ENCODE results near the gene PRDM12.

The PRDM12 gene

DNA sequence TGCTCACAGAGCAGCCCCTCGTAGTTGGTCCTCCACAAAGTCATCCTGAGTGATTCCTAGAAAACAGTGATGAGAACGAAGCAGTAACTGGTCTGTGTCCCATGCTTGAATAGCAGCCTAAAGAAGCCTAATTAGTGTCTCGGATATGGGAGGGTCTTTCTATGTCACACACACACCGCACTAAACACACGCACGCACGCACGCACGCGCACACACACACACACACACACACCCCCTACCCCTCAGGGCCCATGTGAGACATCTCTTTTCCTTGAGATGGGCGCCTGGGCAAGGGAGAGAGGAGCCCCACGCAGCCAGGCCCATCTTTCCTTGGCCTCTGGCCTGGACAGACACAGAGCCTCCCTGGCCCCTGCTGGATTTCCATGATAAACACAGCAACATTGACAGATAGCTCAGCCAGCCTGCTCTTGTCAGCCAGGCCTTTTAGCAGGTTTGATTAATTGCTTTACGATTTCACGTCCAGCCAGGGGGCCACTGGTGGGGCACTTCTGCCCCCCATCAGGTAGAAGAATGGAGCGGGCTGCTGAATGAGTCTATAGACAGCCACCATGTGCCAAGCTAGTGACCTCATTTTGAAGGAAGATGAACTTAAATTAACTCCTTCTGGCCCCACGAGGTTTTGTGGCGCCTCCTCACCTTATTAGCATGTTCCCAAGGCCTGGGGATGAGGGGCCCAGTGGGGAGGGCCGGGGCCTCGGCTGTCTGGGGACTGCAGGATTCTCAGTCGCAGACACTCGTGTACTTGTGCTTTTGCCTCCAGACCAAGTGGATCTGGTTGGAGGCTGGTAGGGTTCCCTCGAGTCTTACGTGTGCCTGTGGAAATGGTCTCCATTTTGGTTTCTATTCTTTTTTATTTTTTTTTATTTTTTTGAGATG, 36.2 kb upstream of the PRDM12 start:
- DNase-seq (ENCODE audit: low read depth): no peak
- no peak overlapping the region for H3K4me3 ChIP-seq (ENCODE audit: control insufficient read depth, low read depth, low read length)
- TF ChIP-seq, protein P1, sequence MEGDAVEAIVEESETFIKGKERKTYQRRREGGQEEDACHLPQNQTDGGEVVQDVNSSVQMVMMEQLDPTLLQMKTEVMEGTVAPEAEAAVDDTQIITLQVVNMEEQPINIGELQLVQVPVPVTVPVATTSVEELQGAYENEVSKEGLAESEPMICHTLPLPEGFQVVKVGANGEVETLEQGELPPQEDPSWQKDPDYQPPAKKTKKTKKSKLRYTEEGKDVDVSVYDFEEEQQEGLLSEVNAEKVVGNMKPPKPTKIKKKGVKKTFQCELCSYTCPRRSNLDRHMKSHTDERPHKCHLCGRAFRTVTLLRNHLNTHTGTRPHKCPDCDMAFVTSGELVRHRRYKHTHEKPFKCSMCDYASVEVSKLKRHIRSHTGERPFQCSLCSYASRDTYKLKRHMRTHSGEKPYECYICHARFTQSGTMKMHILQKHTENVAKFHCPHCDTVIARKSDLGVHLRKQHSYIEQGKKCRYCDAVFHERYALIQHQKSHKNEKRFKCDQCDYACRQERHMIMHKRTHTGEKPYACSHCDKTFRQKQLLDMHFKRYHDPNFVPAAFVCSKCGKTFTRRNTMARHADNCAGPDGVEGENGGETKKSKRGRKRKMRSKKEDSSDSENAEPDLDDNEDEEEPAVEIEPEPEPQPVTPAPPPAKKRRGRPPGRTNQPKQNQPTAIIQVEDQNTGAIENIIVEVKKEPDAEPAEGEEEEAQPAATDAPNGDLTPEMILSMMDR (IDR thresholded peaks at IDR 0.05; ENCODE audit: control insufficient read depth, insufficient read depth, low read depth, low read length, missing control alignments): no peak

GRCh38 chr9:130629443-130630070, 34.8 kb upstream of the PRDM12 start:
- no peak for DNase-seq (ENCODE audit: low read depth)
- no peak overlapping the region for H3K4me3 ChIP-seq (ENCODE audit: control insufficient read depth, low read depth, low read length)
- TF ChIP-seq, protein P1 (IDR thresholded peaks at IDR 0.05; ENCODE audit: control insufficient read depth, insufficient read depth, low read depth, low read length, missing control alignments): no peak

- H3K4me3 ChIP-seq (ENCODE audit: control insufficient read depth, low read depth, low read length): no peak overlapping the region
- DNase-seq (ENCODE audit: low read depth): no peak
- TF ChIP-seq, protein P1 (IDR thresholded peaks at IDR 0.05; ENCODE audit: control insufficient read depth, insufficient read depth, low read depth, low read length, missing control alignments): no peak
Observed at GRCh38 chr9:130630071-130630450, 34.3 kb upstream of the PRDM12 start.

GRCh38 chr9:130630506-130631330, 33.7 kb upstream of the PRDM12 start:
- no peak for DNase-seq (ENCODE audit: low read depth)
- TF ChIP-seq, protein P1 (IDR thresholded peaks at IDR 0.05; ENCODE audit: control insufficient read depth, insufficient read depth, low read depth, low read length, missing control alignments): no peak
- no peak overlapping the region for H3K4me3 ChIP-seq (ENCODE audit: control insufficient read depth, low read depth, low read length)

DNA sequence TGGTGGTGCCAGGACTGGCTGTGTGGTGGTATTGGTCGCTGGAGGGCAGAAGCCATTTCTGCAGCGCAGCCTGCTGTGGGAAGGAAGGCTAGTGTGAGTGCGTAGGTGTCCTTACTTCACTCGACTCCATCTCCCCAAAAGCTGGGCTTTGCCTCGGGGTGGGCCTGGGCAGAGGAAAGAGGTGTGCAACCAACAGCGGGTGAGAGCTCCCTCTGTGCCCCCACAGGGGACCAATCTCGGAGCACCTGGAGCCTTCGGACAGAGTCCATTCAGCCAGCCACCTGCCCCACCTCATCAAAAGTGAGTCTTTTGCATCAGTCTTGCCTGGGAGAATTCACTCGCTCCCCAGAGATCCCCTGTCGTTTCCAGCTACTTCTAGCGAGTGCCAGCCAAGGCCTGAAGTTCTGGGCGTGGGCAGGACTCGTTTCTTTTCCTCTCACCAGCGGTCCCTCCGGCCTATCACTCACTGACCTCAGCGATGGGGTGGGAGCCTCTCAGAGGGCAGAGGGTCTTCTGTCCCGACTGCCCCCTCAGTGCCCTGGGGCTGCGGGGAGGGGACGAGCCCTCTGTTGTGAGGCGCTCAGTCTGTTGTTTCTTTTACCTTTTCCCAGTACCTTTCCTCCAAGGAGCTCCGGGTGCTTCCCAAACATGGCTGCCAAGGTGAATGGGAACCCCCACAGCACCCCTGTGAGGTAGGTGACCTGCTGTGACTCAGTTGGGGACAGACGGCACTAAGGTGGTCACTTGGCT, 32.9 kb upstream of the PRDM12 start:
- DNase-seq (ENCODE audit: low read depth): no peak
- no peak overlapping the region for H3K4me3 ChIP-seq (ENCODE audit: control insufficient read depth, low read depth, low read length)
- TF ChIP-seq, protein P1 (IDR thresholded peaks at IDR 0.05; ENCODE audit: control insufficient read depth, insufficient read depth, low read depth, low read length, missing control alignments): no peak

All from AG09309 (cell line).